ENCODE measurements around the gene SLC12A7. TPM values are rescaled to one million over a fixed set of nuclear protein-coding genes. Genes with fewer than 3 reads are reported as not detected.

SLC12A7 gene
- total RNA-seq, 4 donors from 2014 or later = 4.6 to 49.8 (median 15.8) TPM

DNA sequence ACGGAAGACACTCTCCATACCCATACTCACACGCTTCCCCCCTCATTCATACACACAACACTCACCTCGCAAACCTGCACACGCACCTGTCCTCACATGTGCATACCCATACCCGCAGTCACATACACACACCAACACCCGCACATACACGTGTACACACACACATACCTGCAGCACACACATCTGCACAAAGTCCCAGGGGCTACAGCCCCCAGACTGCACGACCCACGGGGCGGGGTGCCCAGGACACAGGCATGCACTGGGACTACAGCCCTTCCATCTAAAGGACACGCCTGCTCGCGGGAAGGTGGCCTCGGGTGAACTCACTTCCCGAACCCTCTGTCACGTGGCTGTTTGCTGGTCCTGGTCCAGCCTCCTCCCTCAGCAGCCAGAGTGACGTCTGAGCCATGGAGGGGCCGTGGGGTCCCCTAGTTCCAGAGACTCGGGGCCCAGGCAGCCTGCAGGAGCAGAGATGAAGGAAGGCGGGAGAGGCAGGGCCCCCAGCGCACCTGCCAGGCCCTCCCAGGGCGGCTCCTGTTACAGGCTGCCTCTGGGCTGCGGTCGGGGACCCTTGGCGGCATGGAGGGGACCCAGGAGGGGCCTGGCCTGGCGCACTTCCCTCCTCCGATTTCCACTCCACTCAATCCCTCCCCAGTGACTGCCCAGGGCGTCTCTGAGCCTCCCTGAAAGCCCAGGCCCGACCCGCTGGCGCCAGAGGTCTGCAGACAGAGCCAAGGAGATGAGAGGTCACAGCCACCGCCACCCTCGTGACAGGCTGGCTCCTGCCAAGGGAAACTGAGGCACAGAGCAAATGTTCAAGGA is 8.1 kb downstream of the SLC12A7 start:
- intact Hi-C loops (cut with DNase I; ENCODE audit: low total_unique reads) = no loop called here
- H3K9me3 ChIP-seq = no peaks in the 10 kb centered on the region
- H3K27ac ChIP-seq = peak overlapping the region; percentile 40 to 73
- no peaks in the 10 kb centered on the region for H3K36me3 ChIP-seq
- H3K4me3 ChIP-seq = no peak overlapping the region
- peak; percentile 50 to 65 for DNase-seq
- H3K4me1 ChIP-seq = peaks cover 0 to 5% of the 10 kb centered on the region in 2 donors
- TF ChIP-seq CTCF (IDR thresholded peaks at IDR 0.05) (no peak), POLR2A (IDR thresholded peaks at IDR 0.05) (no peak)
- no peaks in the 10 kb centered on the region for H3K27me3 ChIP-seq

- no peaks in the 10 kb centered on the region for H3K9me3 ChIP-seq
- peaks cover 0 to 5% of the 10 kb centered on the region in 2 donors for H3K4me1 ChIP-seq
- no peak for TF ChIP-seq POLR2A (IDR thresholded peaks at IDR 0.05)
- no peak for TF ChIP-seq CTCF (IDR thresholded peaks at IDR 0.05)
- intact Hi-C loops (cut with DNase I; ENCODE audit: low total_unique reads) = no loop called here
- peak overlapping the region in 1 of 2 donors; percentile 28 for H3K27ac ChIP-seq
- no peak overlapping the region for H3K4me3 ChIP-seq
- no peaks in the 10 kb centered on the region for H3K36me3 ChIP-seq
- DNase-seq = no peak
- H3K27me3 ChIP-seq = no peaks in the 10 kb centered on the region
These were observed 8.8 kb downstream of the SLC12A7 start for GRCh38 chr5:1103093-1103492.

GRCh38 chr5:1101961-1102713 is 9.7 kb downstream of the SLC12A7 start:
- intact Hi-C loops (cut with DNase I; ENCODE audit: low total_unique reads) = no loop called here
- H3K27ac ChIP-seq = peak overlapping the region in 1 of 2 donors; percentile 8

GRCh38 chr5:1100664-1101574 is 10.9 kb downstream of the SLC12A7 start:
- intact Hi-C loops (cut with DNase I; ENCODE audit: low total_unique reads) = no loop called here
- H3K9me3 ChIP-seq = no peaks in the 10 kb centered on the region
- no peak for TF ChIP-seq POLR2A (IDR thresholded peaks at IDR 0.05)
- no peak for TF ChIP-seq CTCF (IDR thresholded peaks at IDR 0.05)
- no peaks in the 10 kb centered on the region for H3K36me3 ChIP-seq
- no peaks in the 10 kb centered on the region for H3K27me3 ChIP-seq
- H3K4me1 ChIP-seq = peaks cover 0 to 5% of the 10 kb centered on the region in 2 donors
- H3K4me3 ChIP-seq = no peak overlapping the region
- H3K27ac ChIP-seq = no peak overlapping the region
- no peak for DNase-seq

More at GRCh38 chr5:1101961-1102713, 9.7 kb downstream of the SLC12A7 start:
- no peaks in the 10 kb centered on the region for H3K9me3 ChIP-seq
- H3K4me3 ChIP-seq = no peak overlapping the region
- TF ChIP-seq CTCF (IDR thresholded peaks at IDR 0.05) = no peak
- no peak for TF ChIP-seq POLR2A (IDR thresholded peaks at IDR 0.05)
- H3K4me1 ChIP-seq = peaks cover 0 to 5% of the 10 kb centered on the region in 2 donors
- DNase-seq = no peak
- no peaks in the 10 kb centered on the region for H3K27me3 ChIP-seq
- H3K36me3 ChIP-seq = no peaks in the 10 kb centered on the region
